ENCODE measurements around the gene ARHGEF4. TPM values are rescaled to one million over a fixed set of nuclear protein-coding genes. Genes with fewer than 3 reads are reported as not detected.

The ARHGEF4 gene
- total RNA-seq, 1 experiment from 2014 or later = 26.6 TPM

DNA sequence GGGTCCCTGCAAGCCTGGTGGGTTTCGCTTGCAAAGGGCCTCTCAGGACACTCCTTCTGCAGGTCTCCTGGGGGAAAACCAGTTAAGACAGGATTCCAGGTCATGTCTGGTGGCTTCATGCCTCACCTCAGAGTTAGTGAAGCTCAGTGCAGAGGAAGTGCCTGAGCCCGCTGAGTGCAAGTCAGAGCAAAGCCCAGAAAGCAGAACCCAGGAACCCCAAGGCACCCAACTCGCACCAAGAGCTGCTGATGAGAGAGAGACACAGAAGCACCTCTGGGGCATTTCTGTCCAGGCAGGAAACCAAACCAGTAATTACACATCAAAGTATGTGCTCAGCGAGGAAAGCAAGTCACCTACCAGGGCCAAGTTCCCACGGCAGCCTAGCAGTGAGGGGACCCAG lies 78.4 kb downstream of the ARHGEF4 start:
- Histone ChIP-seq H3K9me3 (ENCODE audit: control insufficient read depth in 1 of 2, insufficient read depth in 1 of 2, low read depth in 1 of 2, low read length in 2 of 2) (no peaks in the 10 kb centered on the region), H3K4me3 (replicated peaks in 1 of 2; ENCODE audit: low read depth in 1 of 2, low read length in 2 of 2) (no peak overlapping the region), H3K27ac (ENCODE audit: low read depth, low read length) (no peak overlapping the region), H3K36me3 (ENCODE audit: control insufficient read depth in 1 of 2, insufficient read depth in 2 of 2, low read length in 2 of 2) (no peaks in the 10 kb centered on the region), H4K20me1 (ENCODE audit: insufficient read depth) (no peaks in the 10 kb centered on the region), H2AFZ (ENCODE audit: low read depth, low read length, poor library complexity, severe bottlenecking) (no peak overlapping the region), H3K4me2 (ENCODE audit: low read length) (no peak overlapping the region), H3K79me2 (ENCODE audit: insufficient read depth, low read length) (no peaks in the 10 kb centered on the region), H3K27me3 (ENCODE audit: insufficient read depth, low read length) (no peaks in the 10 kb centered on the region), H3K9ac (ENCODE audit: low read length) (no peak overlapping the region), H3K4me1 (ENCODE audit: control insufficient read depth in 1 of 2, insufficient read depth in 2 of 2, low read length in 2 of 2) (no peaks in the 10 kb centered on the region), H3K9me2 (ENCODE audit: insufficient read depth) (no peaks in the 10 kb centered on the region)
- TF ChIP-seq CEBPB (IDR thresholded peaks at IDR 0.05; ENCODE audit: low read depth) (no peak), MAX (IDR thresholded peaks at IDR 0.05) (no peak), JUND (IDR thresholded peaks at IDR 0.05) (no peak), SIN3A (IDR thresholded peaks at IDR 0.05; ENCODE audit: low read depth) (no peak), FOSL1 (IDR thresholded peaks at IDR 0.05; ENCODE audit: low read depth) (no peak), ZFX (IDR thresholded peaks at IDR 0.05) (no peak), POLR2AphosphoS5 (IDR thresholded peaks at IDR 0.05; ENCODE audit: low read depth, low read length) (no peak), TCF7L2 (IDR thresholded peaks at IDR 0.05; ENCODE audit: borderline replicate concordance, extremely low read depth, insufficient read depth, insufficient read length) (no peak), CTCF (IDR thresholded peaks at IDR 0.05 in 2 of 3, conservative IDR thresholded peaks at IDR 0.05 in 1 of 3; ENCODE audit: borderline replicate concordance in 1 of 3, insufficient read depth in 1 of 3, low read depth in 2 of 3, low read length in 2 of 3) (no peak), SRF (IDR thresholded peaks at IDR 0.05; ENCODE audit: low read depth) (no peak), EZH2 (IDR thresholded peaks at IDR 0.05) (no peak), ELF1 (IDR thresholded peaks at IDR 0.05; ENCODE audit: borderline replicate concordance, low read depth) (no peak), ZNF274 (IDR thresholded peaks at IDR 0.05; ENCODE audit: low read depth, low read length) (no peak), SP1 (IDR thresholded peaks at IDR 0.05; ENCODE audit: low read depth) (no peak), POLR2A (IDR thresholded peaks at IDR 0.05; ENCODE audit: borderline replicate concordance, extremely low read depth, insufficient read depth, insufficient read length) (no peak), RAD21 (IDR thresholded peaks at IDR 0.05; ENCODE audit: low read depth) (no peak), CBX3 (IDR thresholded peaks at IDR 0.05; ENCODE audit: low read depth) (no peak)
- TF ChIP-seq, protein P1, sequence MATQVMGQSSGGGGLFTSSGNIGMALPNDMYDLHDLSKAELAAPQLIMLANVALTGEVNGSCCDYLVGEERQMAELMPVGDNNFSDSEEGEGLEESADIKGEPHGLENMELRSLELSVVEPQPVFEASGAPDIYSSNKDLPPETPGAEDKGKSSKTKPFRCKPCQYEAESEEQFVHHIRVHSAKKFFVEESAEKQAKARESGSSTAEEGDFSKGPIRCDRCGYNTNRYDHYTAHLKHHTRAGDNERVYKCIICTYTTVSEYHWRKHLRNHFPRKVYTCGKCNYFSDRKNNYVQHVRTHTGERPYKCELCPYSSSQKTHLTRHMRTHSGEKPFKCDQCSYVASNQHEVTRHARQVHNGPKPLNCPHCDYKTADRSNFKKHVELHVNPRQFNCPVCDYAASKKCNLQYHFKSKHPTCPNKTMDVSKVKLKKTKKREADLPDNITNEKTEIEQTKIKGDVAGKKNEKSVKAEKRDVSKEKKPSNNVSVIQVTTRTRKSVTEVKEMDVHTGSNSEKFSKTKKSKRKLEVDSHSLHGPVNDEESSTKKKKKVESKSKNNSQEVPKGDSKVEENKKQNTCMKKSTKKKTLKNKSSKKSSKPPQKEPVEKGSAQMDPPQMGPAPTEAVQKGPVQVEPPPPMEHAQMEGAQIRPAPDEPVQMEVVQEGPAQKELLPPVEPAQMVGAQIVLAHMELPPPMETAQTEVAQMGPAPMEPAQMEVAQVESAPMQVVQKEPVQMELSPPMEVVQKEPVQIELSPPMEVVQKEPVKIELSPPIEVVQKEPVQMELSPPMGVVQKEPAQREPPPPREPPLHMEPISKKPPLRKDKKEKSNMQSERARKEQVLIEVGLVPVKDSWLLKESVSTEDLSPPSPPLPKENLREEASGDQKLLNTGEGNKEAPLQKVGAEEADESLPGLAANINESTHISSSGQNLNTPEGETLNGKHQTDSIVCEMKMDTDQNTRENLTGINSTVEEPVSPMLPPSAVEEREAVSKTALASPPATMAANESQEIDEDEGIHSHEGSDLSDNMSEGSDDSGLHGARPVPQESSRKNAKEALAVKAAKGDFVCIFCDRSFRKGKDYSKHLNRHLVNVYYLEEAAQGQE (IDR thresholded peaks at IDR 0.05; ENCODE audit: low read depth) = no peak
- ChIA-PET POLR2A (no interaction called here), RAD21 (ENCODE audit: low non-redundant PET in 1 of 2, low total read pairs in 2 of 2, uncharacterized antibody in 2 of 2, unreplicated experiment in 2 of 2) (no interaction called here), CTCF (no interaction called here)
- ATAC-seq (no peak), DNase-seq (ENCODE audit: low read depth, low spot score) (no peak)
- intact Hi-C loops (cut with micrococcal nuclease) = no loop called here
- TSS peak; percentile 25 for BruUV-seq (replicated peaks)

All from HCT116 (cell line).